HG03045 (cell line): ENCODE measurements around the gene CACNA1C.

Experiments
- ATAC-seq: cut with Tn5 transposase; IDR thresholded peaks from one replicate; pipeline ENCODE4 v1.9.1; 2021; ENCODE audit warnings: mild to moderate bottlenecking, moderate library complexity; ENCODE audit not compliant: unreplicated experiment

CACNA1C gene

GRCh38 chr12:2229661-2230539 lies 177.1 kb downstream of the CACNA1C start:
- no peak for ATAC-seq

- no peak for ATAC-seq
Observed at GRCh38 chr12:2231011-2231595, 178.3 kb downstream of the CACNA1C start.

GRCh38 chr12:2231956-2232355 lies 179.2 kb downstream of the CACNA1C start:
- no peak for ATAC-seq

GRCh38 chr12:2233034-2233433 lies 180.2 kb downstream of the CACNA1C start:
- ATAC-seq = no peak

GRCh38 chr12:2234091-2234490 lies 181.3 kb downstream of the CACNA1C start:
- no peak for ATAC-seq

- no peak for ATAC-seq
Observed at GRCh38 chr12:2234646-2235350, 182.0 kb downstream of the CACNA1C start.

- no peak for ATAC-seq
Observed at GRCh38 chr12:2236506-2237294, 183.9 kb downstream of the CACNA1C start.

GRCh38 chr12:2238111-2238510 lies 185.3 kb downstream of the CACNA1C start:
- ATAC-seq = no peak

GRCh38 chr12:2239381-2239871 lies 186.6 kb downstream of the CACNA1C start:
- no peak for ATAC-seq

GRCh38 chr12:2240390-2240789 lies 187.6 kb downstream of the CACNA1C start:
- no peak for ATAC-seq

GRCh38 chr12:2240984-2241383 lies 188.2 kb downstream of the CACNA1C start:
- ATAC-seq = no peak

GRCh38 chr12:2242216-2242615 lies 189.4 kb downstream of the CACNA1C start:
- no peak for ATAC-seq

GRCh38 chr12:2242816-2243215 lies 190.0 kb downstream of the CACNA1C start:
- no peak for ATAC-seq

GRCh38 chr12:2243275-2243674 lies 190.5 kb downstream of the CACNA1C start:
- no peak for ATAC-seq

- ATAC-seq = no peak
Observed at GRCh38 chr12:2244013-2244861, 191.4 kb downstream of the CACNA1C start.

GRCh38 chr12:2246358-2246757 lies 193.6 kb downstream of the CACNA1C start:
- ATAC-seq = no peak

- ATAC-seq = no peak
Observed at GRCh38 chr12:2247120-2247519, 194.3 kb downstream of the CACNA1C start.

GRCh38 chr12:2247596-2247995 lies 194.8 kb downstream of the CACNA1C start:
- ATAC-seq = no peak

GRCh38 chr12:2248087-2248900 lies 195.5 kb downstream of the CACNA1C start:
- ATAC-seq = no peak
